PC-9 (cell line): ENCODE results near the gene GPHA2. TPM values are rescaled to one million over a fixed set of nuclear protein-coding genes. Genes with fewer than 3 reads are reported as not detected.

Source experiments
- BruUV-seq: library from RNA; stranded (reverse); fragments of 400-500 nt; replicated peaks from 2 replicates; lab custom pipeline; 2021; lab: Mats Ljungman, UMichigan
- CTCF ChIA-PET: fragments of 300-600 bp; sonication (Branson Sonifier 250); formaldehyde crosslinking; loops from one replicate; lab custom pipeline; 2022; ENCODE audit warnings: antibody characterized with exemption; lab: Charles Lee
- POLR2A ChIA-PET: fragments of 300-600 bp; sonication (Branson Sonifier 250); formaldehyde crosslinking; loops from one replicate; lab custom pipeline; 2022; ENCODE audit warnings: antibody characterized with exemption; ENCODE audit not compliant: unreplicated experiment; lab: Charles Lee
- DNase-seq, 2 experiments: peaks; one replicate each; pipeline versions ENCODE4 v3.0.0 to v3.0.0-alpha.2; 2015 to 2022; ENCODE audit warnings: mixed read lengths in 1 of 2
- H2AFZ ChIP-seq: fragments of 200-600 bp; sonication (generic); 2 replicates; pipeline ENCODE4 v1.8.1; 2017; ENCODE audit warnings: antibody characterized with exemption
- H3F3A ChIP-seq: fragments of 200-600 bp; sonication (generic); 2 replicates; pipeline ENCODE4 v1.8.1; 2017; ENCODE audit warnings: antibody characterized with exemption, mild to moderate bottlenecking, low read depth; ENCODE audit not compliant: insufficient read depth
- H3K27ac ChIP-seq: fragments of 200-600 bp; sonication (generic); 2 replicates; pipeline ENCODE4 v1.6.1; 2016; ENCODE audit warnings: mixed run types
- H3K27me3 ChIP-seq: fragments of 200-600 bp; sonication (generic); 2 replicates; pipeline ENCODE4 v1.6.1; 2016; ENCODE audit warnings: low read depth, mixed run types; ENCODE audit not compliant: insufficient read depth
- H3K36me3 ChIP-seq: fragments of 200-600 bp; sonication (generic); 2 replicates; pipeline ENCODE4 v1.6.1; 2016; ENCODE audit warnings: low read depth, mixed run types
- H3K4me1 ChIP-seq: fragments of 200-600 bp; sonication (generic); replicated peaks from 2 replicates; pipeline ENCODE4 v1.6.1; 2016; ENCODE audit warnings: mixed run types; ENCODE audit not compliant: insufficient read depth
- H3K4me2 ChIP-seq: fragments of 200-600 bp; sonication (generic); 2 replicates; pipeline ENCODE4 v1.6.1; 2017; ENCODE audit warnings: mixed run types
- H3K4me3 ChIP-seq: fragments of 200-600 bp; sonication (generic); 2 replicates; pipeline ENCODE4 v1.6.1; 2016; ENCODE audit warnings: mixed run types
- H3K79me2 ChIP-seq: fragments of 200-600 bp; sonication (generic); 2 replicates; pipeline ENCODE4 v1.6.1; 2017; ENCODE audit warnings: low read depth, mixed run types
- H3K9me2 ChIP-seq: fragments of 200-600 bp; sonication (generic); 2 replicates; pipeline ENCODE4 v1.8.1; 2017; ENCODE audit warnings: mild to moderate bottlenecking; ENCODE audit not compliant: insufficient read depth
- H3K9me3 ChIP-seq: fragments of 200-600 bp; sonication (generic); 2 replicates; pipeline ENCODE4 v1.8.1; 2016; ENCODE audit warnings: low read depth; ENCODE audit not compliant: insufficient read depth
- H4K20me1 ChIP-seq: fragments of 200-600 bp; sonication (generic); 2 replicates; pipeline ENCODE4 v1.8.1; 2017; ENCODE audit not compliant: insufficient read depth
- EZH2 ChIP-seq: fragments of 200-600 bp; sonication (generic); IDR thresholded peaks from 2 replicates; pipeline ENCODE4 v1.8.0; 2017; ENCODE audit warnings: antibody characterized with exemption, low read depth
- intact Hi-C: fragments of 100-400 bp; cut with micrococcal nuclease; formaldehyde crosslinking; loops from one replicate; pipeline ENCODE4 v1.10.0; 2022; ENCODE audit not compliant: unreplicated experiment
- total RNA-seq: library from RNA; stranded (reverse); gene quantifications from 2 replicates; pipeline ENCODE4 v1.2.3, GENCODE V29; 2021
- TF ChIP-seq, protein P1 (sequence below): fragments of 200-600 bp; sonication (generic); conservative IDR thresholded peaks from 2 replicates; pipeline ENCODE4 v1.6.1; 2017; ENCODE audit warnings: mixed run types, antibody characterized with exemption, mild to moderate bottlenecking, moderate library complexity

GPHA2 gene
- total RNA-seq, 1 experiment from 2014 or later = 1.0 TPM

DNA sequence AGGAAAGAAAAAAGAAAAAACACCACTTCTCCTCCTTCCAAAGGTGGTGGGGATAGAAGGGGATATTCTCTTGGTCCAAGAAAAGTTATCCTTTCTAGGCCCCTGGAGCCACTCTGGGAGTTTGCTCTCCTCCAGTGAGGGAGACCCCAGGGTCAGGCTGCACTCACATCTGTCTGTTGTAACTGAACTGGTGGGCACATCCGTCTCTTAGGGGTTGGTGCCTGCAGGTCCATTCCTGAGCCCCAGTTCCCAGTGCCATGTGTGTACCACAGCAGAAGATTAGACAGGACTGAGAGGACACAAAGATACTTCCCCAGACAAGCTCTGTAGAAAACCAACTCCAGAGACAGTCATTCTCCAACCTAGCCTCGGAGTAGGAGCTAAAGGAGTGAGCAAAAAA, 15.6 kb downstream of the GPHA2 start:
- H3K4me1 ChIP-seq = peaks cover 24% of the 10 kb centered on the region
- no peaks in the 10 kb centered on the region for H3K36me3 ChIP-seq
- no peak overlapping the region for H3K4me2 ChIP-seq
- H3K27me3 ChIP-seq = no peaks in the 10 kb centered on the region
- no peak overlapping the region for H3K27ac ChIP-seq
- POLR2A ChIA-PET = no interaction called here
- no peaks in the 10 kb centered on the region for H3K9me2 ChIP-seq
- intact Hi-C loops = no loop called here
- TF ChIP-seq, protein P1, sequence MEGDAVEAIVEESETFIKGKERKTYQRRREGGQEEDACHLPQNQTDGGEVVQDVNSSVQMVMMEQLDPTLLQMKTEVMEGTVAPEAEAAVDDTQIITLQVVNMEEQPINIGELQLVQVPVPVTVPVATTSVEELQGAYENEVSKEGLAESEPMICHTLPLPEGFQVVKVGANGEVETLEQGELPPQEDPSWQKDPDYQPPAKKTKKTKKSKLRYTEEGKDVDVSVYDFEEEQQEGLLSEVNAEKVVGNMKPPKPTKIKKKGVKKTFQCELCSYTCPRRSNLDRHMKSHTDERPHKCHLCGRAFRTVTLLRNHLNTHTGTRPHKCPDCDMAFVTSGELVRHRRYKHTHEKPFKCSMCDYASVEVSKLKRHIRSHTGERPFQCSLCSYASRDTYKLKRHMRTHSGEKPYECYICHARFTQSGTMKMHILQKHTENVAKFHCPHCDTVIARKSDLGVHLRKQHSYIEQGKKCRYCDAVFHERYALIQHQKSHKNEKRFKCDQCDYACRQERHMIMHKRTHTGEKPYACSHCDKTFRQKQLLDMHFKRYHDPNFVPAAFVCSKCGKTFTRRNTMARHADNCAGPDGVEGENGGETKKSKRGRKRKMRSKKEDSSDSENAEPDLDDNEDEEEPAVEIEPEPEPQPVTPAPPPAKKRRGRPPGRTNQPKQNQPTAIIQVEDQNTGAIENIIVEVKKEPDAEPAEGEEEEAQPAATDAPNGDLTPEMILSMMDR = no peak
- TF ChIP-seq EZH2 = no peak
- H4K20me1 ChIP-seq = no peaks in the 10 kb centered on the region
- H3F3A ChIP-seq = peaks cover 14% of the 10 kb centered on the region; the same call in 1 of the 2 replicates
- no peak overlapping the region for H3K4me3 ChIP-seq
- no peaks in the 10 kb centered on the region for H3K9me3 ChIP-seq
- no peak for DNase-seq
- CTCF ChIA-PET = interaction anchor here (0.7 to 1.5 kb wide), 2 partner anchors 9 to 77 kb away, joined by 3 to 5 read pairs; partner anchors contain the start of gene BATF2
- H2AFZ ChIP-seq = no peak overlapping the region
- no TSS peak for BruUV-seq
- H3K79me2 ChIP-seq = peaks cover 16% of the 10 kb centered on the region

DNA sequence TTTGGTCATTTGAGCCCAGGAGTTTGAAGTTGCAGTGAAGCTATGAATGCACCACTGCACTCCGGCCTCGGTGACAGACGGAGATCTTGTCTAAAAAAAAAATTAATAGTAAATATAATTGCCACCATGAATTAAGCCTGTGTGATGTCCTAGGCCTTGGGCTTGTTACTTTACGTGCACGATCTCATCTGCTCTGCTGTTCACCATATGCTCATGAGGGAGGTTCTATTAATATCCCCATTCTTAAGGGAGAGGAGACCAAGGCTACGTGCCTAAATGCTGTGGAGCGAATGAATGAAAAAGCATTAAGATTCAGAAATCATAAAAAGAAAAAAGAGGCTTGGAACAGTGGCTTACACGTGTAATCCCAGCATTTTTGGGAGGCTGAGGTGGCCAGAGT, 16.1 kb downstream of the GPHA2 start:
- Histone ChIP-seq H3K27me3 (no peaks in the 10 kb centered on the region), H4K20me1 (no peaks in the 10 kb centered on the region), H3K9me3 (no peaks in the 10 kb centered on the region), H3F3A (peaks cover 14% of the 10 kb centered on the region; the same call in 1 of the 2 replicates), H3K4me1 (peaks cover 20% of the 10 kb centered on the region), H3K36me3 (no peaks in the 10 kb centered on the region), H3K79me2 (peaks cover 20% of the 10 kb centered on the region), H2AFZ (no peak overlapping the region), H3K9me2 (no peaks in the 10 kb centered on the region), H3K4me3 (no peak overlapping the region), H3K4me2 (no peak overlapping the region), H3K27ac (no peak overlapping the region)
- BruUV-seq = no TSS peak
- POLR2A ChIA-PET = interaction anchor here (0.6 kb wide), 1 partner anchor 77 kb away, joined by 5 read pairs; no protein-coding TSS in a partner anchor
- intact Hi-C loops = no loop called here
- CTCF ChIA-PET = interaction anchor here (0.6 to 1.5 kb wide), 2 partner anchors 78 to 94 kb away, joined by 4 to 5 read pairs; partner anchors contain the start of genes ARL2 and BATF2
- TF ChIP-seq, protein P1 = no peak
- no peak for TF ChIP-seq EZH2
- DNase-seq = no peak

DNA sequence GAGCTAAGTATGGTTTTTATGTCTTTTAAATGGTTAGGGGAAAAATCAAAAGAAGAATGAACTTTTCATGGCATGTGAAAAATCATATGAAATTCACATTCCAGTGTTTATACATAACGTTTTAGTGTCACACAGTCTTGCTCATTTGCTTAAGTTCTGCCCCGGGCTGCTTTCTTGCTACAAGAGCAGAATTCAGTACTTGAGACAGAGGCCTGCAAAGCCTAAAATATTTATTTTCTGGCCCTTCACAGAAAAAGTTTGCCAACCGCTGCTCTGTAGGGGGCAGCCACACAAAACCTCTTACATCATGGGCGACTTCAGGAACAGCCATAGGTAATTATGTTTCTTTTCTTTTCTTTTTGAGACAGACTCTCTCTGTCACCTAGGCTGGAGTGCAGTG, 17.7 kb downstream of the GPHA2 start:
- peak overlapping the region; percentile 56 for H3K4me3 ChIP-seq
- peaks cover 16% of the 10 kb centered on the region for H3K4me1 ChIP-seq
- intact Hi-C loops = no loop called here
- TF ChIP-seq, protein P1 = peak; percentile 41; the same call in 1 of the 2 replicates
- no peak for TF ChIP-seq EZH2
- H3K4me2 ChIP-seq = peak overlapping the region; percentile 79
- BruUV-seq = no TSS peak
- ChIA-PET POLR2A (interaction anchor here (0.6 to 0.7 kb wide), 3 partner anchors 185 to 200 kb away, joined by 3 to 8 read pairs (median 4); no protein-coding TSS in a partner anchor), CTCF (interaction anchor here (0.6 to 1.2 kb wide), 2 partner anchors 79 to 211 kb away, joined by 3 to 5 read pairs; partner anchors contain the start of gene BATF2)
- H3K9me2 ChIP-seq = no peaks in the 10 kb centered on the region
- H3K27me3 ChIP-seq = no peaks in the 10 kb centered on the region
- no peaks in the 10 kb centered on the region; the same call in 1 of the 2 replicates for H3K36me3 ChIP-seq
- peaks cover 14% of the 10 kb centered on the region; the same call in 1 of the 2 replicates for H3F3A ChIP-seq
- no peaks in the 10 kb centered on the region for H4K20me1 ChIP-seq
- DNase-seq = peak in 1 of 2 experiments; percentile 44
- H2AFZ ChIP-seq = peak overlapping the region; percentile 83
- H3K9me3 ChIP-seq = no peaks in the 10 kb centered on the region
- peaks cover 20% of the 10 kb centered on the region for H3K79me2 ChIP-seq
- H3K27ac ChIP-seq = peak overlapping the region; percentile 45
